ENCODE data around the gene TMEM182.

GRCh38 chr2:102768253-102768652 is 6.4 kb downstream of the TMEM182 start:
- TF ChIP-seq CTCF (conservative IDR thresholded peaks at IDR 0.05) = no peak
- no peak for TF ChIP-seq EZH2 (IDR thresholded peaks at IDR 0.05; ENCODE audit: low read depth)

Data from PC-9 (cell line).